Measurements from ENCODE around the gene ANXA5. TPM values are rescaled to one million over a fixed set of nuclear protein-coding genes. Genes with fewer than 3 reads are reported as not detected.

ANXA5 gene
- total RNA-seq, 1 experiment from 2014 or later, result 280 TPM

DNA sequence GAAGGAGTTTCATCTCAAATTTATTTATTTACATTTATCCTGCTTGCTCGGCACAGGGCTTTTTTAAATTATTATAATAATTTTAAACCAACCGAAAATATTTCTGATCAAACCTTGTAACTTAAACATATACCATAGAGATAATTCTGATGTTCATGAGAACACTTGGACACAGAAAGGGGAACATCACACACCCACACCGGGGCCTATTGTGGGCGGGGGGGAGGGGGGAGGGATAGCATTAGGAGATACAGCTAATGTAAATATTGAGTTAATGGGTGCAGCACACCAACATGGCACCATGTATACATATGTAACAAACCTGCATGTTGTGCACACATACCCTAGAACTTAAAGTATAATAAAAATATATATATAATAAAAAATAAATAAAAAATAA lies 2.9 kb downstream of the ANXA5 start:
- Histone ChIP-seq H3K79me2 (ENCODE audit: low read length) (peaks cover 70% of the 10 kb centered on the region), H3K9ac (ENCODE audit: low read length) (peak overlapping the region; percentile 45), H3K4me3 (ENCODE audit: low read length) (peak overlapping the region; percentile 64), H3F3A (ENCODE audit: low read length, unreplicated experiment) (peaks cover 21% of the 10 kb centered on the region), H3K36me3 (ENCODE audit: low read depth, low read length) (peaks cover 27% of the 10 kb centered on the region), H3K4me1 (ENCODE audit: insufficient read depth, low read length) (peaks cover 44% of the 10 kb centered on the region), H2AFZ (ENCODE audit: low read length) (no peak overlapping the region), H3K9me3 (ENCODE audit: low read length) (no peaks in the 10 kb centered on the region), H3K27ac (ENCODE audit: low read length) (peak overlapping the region; percentile 100), H3K4me2 (ENCODE audit: low read length) (peak overlapping the region; percentile 86), H3K27me3 (ENCODE audit: low read length) (no peaks in the 10 kb centered on the region), H4K20me1 (ENCODE audit: low read length) (peaks cover 37% of the 10 kb centered on the region), H3K9me2 (replicated peaks; ENCODE audit: low read length) (no peaks in the 10 kb centered on the region)
- DNase-seq (no peak), ATAC-seq (no peak)
- POLR2A ChIA-PET (ENCODE audit: unreplicated experiment), result no interaction called here
- BruUV-seq (replicated peaks), result no TSS peak
- intact Hi-C loops (cut with micrococcal nuclease), result no loop called here
- TF ChIP-seq CTCF (conservative IDR thresholded peaks at IDR 0.05; ENCODE audit: low read depth, low read length) (no peak), EZH2 (IDR thresholded peaks at IDR 0.05; ENCODE audit: low read length, unreplicated experiment) (no peak), EZH2phosphoT487 (IDR thresholded peaks at IDR 0.05; ENCODE audit: borderline replicate concordance, low read length) (no peak)
- CTCF ChIA-PET, result no interaction called here

- H3K9me2 ChIP-seq (replicated peaks; ENCODE audit: low read length), result no peaks in the 10 kb centered on the region
- ChIA-PET POLR2A (ENCODE audit: unreplicated experiment) (no interaction called here), CTCF (no interaction called here)
- H3K27ac ChIP-seq (ENCODE audit: low read length), result peak overlapping the region; percentile 100
- no peak for DNase-seq
- H3K4me3 ChIP-seq (ENCODE audit: low read length), result peak overlapping the region; percentile 64
- no peak overlapping the region for H2AFZ ChIP-seq (ENCODE audit: low read length)
- no peaks in the 10 kb centered on the region for H3K27me3 ChIP-seq (ENCODE audit: low read length)
- ATAC-seq, result no peak
- peaks cover 42% of the 10 kb centered on the region for H4K20me1 ChIP-seq (ENCODE audit: low read length)
- peaks cover 74% of the 10 kb centered on the region for H3K79me2 ChIP-seq (ENCODE audit: low read length)
- TF ChIP-seq EZH2 (IDR thresholded peaks at IDR 0.05; ENCODE audit: low read length, unreplicated experiment) (no peak), CTCF (conservative IDR thresholded peaks at IDR 0.05; ENCODE audit: low read depth, low read length) (no peak), EZH2phosphoT487 (IDR thresholded peaks at IDR 0.05; ENCODE audit: borderline replicate concordance, low read length) (no peak)
- intact Hi-C loops (cut with micrococcal nuclease), result no loop called here
- H3K9me3 ChIP-seq (ENCODE audit: low read length), result no peaks in the 10 kb centered on the region
- H3K4me2 ChIP-seq (ENCODE audit: low read length), result peak overlapping the region; percentile 86
- H3K36me3 ChIP-seq (ENCODE audit: low read depth, low read length), result peaks cover 31% of the 10 kb centered on the region
- H3F3A ChIP-seq (ENCODE audit: low read length, unreplicated experiment), result peaks cover 21% of the 10 kb centered on the region
- peaks cover 48% of the 10 kb centered on the region for H3K4me1 ChIP-seq (ENCODE audit: insufficient read depth, low read length)
- H3K9ac ChIP-seq (ENCODE audit: low read length), result peak overlapping the region; percentile 45
- BruUV-seq (replicated peaks), result no TSS peak
Observed at GRCh38 chr4:121693450-121693849, 3.3 kb downstream of the ANXA5 start.

DNA sequence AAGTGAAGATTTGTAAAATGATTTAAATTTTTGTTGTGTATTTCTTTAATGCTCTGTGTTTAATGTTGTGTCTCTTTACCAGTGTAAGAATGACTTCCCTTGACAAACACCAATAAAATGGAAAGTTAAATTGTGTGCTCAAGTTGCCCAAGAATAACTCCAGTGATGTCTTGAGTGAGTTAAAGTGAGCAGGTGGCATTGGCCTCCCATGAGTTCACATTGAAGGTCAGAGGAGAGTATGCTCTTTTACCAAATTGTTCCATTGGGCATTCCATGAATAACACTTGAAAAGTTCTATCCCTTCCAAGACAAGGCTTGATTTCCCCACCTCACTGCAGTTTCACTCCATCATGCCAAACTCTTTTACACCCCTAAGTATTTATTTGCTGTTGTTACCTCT lies 4.5 kb downstream of the ANXA5 start:
- intact Hi-C loops (cut with micrococcal nuclease), result no loop called here
- DNase-seq (peak; percentile 28), ATAC-seq (peak; percentile 3; the same call in 1 of the 2 replicates)
- Histone ChIP-seq H2AFZ (ENCODE audit: low read length) (no peak overlapping the region), H3K27me3 (ENCODE audit: low read length) (no peaks in the 10 kb centered on the region), H3K27ac (ENCODE audit: low read length) (peak overlapping the region; percentile 100), H3K4me2 (ENCODE audit: low read length) (peak overlapping the region; percentile 86), H3K9ac (ENCODE audit: low read length) (peak overlapping the region; percentile 88), H4K20me1 (ENCODE audit: low read length) (peaks cover 48% of the 10 kb centered on the region), H3K36me3 (ENCODE audit: low read depth, low read length) (peaks cover 42% of the 10 kb centered on the region), H3F3A (ENCODE audit: low read length, unreplicated experiment) (peaks cover 21% of the 10 kb centered on the region), H3K9me2 (replicated peaks; ENCODE audit: low read length) (no peaks in the 10 kb centered on the region), H3K4me1 (ENCODE audit: insufficient read depth, low read length) (peaks cover 54% of the 10 kb centered on the region), H3K4me3 (ENCODE audit: low read length) (peak overlapping the region; percentile 64), H3K79me2 (ENCODE audit: low read length) (peaks cover 84% of the 10 kb centered on the region), H3K9me3 (ENCODE audit: low read length) (no peaks in the 10 kb centered on the region)
- BruUV-seq (replicated peaks), result no TSS peak
- CTCF ChIA-PET, result no interaction called here
- TF ChIP-seq CTCF (conservative IDR thresholded peaks at IDR 0.05; ENCODE audit: low read depth, low read length) (no peak), EZH2 (IDR thresholded peaks at IDR 0.05; ENCODE audit: low read length, unreplicated experiment) (no peak), EZH2phosphoT487 (IDR thresholded peaks at IDR 0.05; ENCODE audit: borderline replicate concordance, low read length) (no peak)
- POLR2A ChIA-PET (ENCODE audit: unreplicated experiment), result no interaction called here

All from PC-3 (cell line).